Stimulated activated CD4-positive, alpha-beta T cell treated with anti-CD3 and anti-CD28 coated beads, Interleukin-4, amount 100 ng/mL, for 48 hours (primary cell): ENCODE measurements around the gene GALNT10.
"Not testable (repeated sequence)": the region's sequence is repeated elsewhere in the genome, so short reads cannot be mapped to it uniquely, and the experiment has no call there.

Experiments used
- DNase-seq, 2 donors: peaks; one replicate each; pipeline ENCODE4 v3.0.0-alpha.2; 2020; ENCODE audit warnings: low read depth in 2 of 2

The GALNT10 gene

GRCh38 chr5:154355129-154355611 is 164.6 kb downstream of the GALNT10 start:
- no peak for DNase-seq

DNA sequence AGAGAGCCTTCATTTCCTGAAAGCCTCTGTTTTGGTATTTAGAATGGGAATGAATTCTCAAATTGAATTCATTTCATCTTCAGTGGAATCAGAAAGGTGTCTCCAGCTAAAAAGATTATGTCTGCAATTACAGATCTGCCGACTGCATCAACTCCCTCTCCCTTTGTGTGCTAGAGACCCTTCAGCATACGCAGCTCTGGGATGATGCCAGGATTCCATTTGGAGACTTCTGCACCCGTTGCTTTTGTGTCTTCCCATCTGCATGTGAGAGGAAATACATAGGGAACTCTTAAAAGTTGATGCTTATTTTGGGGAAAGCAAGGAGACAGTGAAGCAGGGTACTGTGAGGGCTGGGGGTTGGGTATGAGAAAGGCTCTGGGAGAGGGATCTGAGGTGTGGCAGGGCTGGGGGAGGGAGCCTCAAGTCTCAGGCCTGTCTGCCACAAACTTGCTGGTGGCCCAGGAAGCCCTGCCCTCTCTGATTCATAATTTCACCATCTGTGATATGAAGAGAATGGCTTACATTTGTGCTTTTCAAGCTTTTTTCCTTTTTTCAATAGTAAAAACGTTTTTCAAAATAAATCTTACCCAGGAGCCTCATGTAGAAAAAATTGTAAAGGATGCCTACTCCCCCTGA is 165.6 kb downstream of the GALNT10 start:
- no peak for DNase-seq

- DNase-seq, result no peak
These were observed 166.4 kb downstream of the GALNT10 start for GRCh38 chr5:154356958-154357357.

DNA sequence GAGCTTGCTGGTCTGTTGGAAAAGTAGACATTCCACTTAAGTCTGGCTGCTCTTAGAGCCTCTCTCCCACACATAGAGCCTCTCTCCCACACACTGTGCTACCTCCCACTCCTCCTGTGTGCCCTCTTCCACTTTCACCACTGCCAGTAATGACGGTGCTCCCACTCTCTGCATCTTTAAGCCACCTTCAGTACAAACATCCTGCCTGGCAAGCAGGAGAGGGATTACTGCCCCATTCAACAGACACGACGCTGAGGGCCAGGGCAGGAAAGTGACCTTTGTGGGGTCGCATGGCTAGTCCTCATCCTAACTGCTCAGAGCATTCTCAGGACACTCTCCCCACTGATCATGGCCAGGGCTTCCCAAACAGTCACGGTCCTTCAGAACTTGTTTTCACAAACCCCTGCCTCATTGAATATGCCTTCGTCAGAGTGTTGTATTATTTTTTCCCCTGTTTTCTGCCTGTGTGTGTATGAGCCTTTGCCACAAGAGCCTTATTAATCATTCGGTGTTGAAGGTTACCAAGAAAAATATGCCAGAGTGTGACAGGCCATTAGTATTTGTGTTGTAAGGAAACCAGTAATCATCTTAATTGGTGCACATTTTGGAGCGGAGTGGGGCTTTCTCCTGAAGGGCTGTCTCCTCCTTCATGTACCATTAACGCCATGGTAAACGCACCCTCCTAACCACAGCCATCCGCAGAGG is 168.1 kb downstream of the GALNT10 start:
- DNase-seq, result no peak

GRCh38 chr5:154359221-154359573 is 168.7 kb downstream of the GALNT10 start:
- no peak for DNase-seq

DNA sequence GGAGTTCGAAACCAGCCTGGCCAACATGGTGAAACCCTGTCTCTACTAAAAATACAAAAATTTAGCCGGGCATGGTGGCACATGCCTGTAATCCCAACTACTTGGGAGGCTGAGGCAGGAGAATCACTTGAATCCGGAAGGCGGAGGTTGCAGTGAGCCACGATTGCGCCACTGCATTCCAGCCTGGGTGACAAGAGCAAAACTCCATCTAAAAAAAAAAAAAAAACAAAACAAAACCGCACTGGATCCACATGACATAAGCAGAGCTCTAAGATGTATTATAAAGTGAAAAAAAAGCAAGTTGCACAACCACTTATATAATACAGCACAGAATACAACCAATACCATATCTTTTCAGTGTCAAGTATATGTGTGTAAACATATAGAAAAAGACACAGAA is 169.7 kb downstream of the GALNT10 start:
- DNase-seq, result not testable (repeated sequence)

DNA sequence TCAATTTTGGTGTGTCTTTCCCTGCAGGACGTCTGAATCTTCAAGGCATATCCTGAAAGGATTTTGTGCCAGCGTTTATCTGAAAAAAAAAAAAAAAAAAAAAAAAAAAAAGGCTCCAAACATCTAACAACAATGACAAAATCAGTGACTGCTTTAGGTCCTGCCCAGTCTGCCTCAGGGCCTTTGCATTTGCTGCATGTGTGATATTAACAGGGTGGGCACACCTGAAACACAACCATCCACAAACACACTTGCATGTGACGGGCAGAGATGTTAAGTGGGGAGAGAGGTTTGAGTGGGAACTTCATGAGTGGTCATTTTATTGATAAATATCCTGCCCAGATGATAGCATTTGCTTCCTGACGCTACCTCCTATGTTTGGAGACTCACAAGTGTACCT is 172.9 kb downstream of the GALNT10 start:
- no peak for DNase-seq

GRCh38 chr5:154364771-154365170 is 174.2 kb downstream of the GALNT10 start:
- DNase-seq, result no peak

DNA sequence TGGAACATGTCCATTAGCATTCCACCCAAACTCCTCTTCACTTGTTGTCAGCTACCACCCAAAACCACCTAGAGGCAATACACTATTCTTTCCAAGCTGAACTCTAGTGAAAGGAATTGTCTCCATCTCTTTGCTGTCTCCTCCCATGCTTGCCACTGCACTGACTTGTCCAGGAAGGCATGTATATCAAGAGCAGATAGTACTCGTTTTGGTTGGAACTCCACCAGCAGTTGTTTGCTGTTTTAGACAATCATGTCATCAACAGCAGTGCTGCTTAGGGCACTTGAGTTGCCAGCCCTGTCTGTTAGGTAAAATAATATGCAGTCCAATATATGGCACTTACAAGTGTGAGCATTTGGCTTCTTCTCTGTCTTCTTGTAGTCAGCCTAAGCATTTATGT is 175.3 kb downstream of the GALNT10 start:
- DNase-seq, result no peak

DNA sequence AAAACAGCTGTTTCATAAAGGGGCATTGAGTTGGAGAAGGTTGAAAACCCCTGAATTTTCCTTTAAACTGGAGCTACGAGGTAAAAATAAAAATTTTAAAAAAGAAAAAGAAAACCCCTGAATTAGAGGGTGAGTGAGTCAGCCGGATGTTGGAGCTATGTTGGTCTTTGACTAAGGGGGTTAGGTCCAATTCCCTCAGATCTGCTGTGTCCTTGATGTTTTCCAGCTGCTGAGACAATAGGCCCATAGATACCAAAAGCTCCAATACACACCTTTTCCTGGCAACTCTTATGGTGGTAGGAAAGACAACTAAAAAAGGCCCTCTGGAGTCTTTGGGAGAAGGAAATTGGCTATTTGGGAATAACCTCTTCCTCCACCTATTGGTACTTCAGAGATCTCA is 175.8 kb downstream of the GALNT10 start:
- no peak for DNase-seq

- DNase-seq, result no peak
These were observed 176.6 kb downstream of the GALNT10 start for GRCh38 chr5:154367101-154367500.

GRCh38 chr5:154368041-154368800 is 177.7 kb downstream of the GALNT10 start:
- DNase-seq, result no peak

DNA sequence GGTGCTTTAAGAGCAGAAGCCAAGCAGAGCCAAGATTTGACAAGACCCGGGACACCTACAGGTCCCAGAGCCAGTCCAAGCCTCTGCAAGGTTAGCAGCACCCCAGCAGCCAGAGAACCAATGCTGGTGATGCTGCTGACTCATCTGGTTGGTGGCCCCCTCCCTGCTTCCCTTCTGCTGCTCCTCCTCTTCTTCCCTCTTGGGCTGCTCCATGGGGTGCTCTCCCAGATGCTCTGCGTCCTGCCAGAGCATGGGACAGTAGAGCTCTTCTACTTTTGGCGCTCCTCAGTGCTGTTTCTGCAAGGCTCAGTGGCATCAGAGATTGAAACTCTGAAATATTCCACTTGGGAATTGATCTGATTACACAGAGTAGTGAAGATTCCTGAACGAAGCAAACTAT is 179.1 kb downstream of the GALNT10 start:
- no peak for DNase-seq

DNA sequence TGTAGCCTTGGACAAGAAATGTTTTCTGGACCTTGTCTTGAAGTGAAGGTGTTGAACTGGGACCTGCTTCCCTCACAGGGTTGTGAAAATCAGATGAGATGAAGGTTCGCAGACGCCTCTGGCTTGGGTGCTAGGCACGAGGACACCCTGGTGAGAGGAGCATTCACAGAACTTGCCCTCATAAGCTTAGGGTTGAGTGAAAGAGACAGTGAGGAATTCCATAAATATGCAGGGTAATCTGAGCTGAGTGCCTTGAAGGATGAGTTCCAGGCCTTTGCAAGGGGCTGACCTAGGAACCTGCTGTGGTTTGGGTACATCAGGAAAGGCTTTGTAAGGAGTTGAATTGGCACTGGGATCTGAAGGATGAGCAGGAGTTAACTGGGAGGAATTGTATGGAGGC is 179.6 kb downstream of the GALNT10 start:
- DNase-seq, result no peak

- DNase-seq, result no peak
These were observed 180.3 kb downstream of the GALNT10 start for GRCh38 chr5:154370813-154371212.

DNA sequence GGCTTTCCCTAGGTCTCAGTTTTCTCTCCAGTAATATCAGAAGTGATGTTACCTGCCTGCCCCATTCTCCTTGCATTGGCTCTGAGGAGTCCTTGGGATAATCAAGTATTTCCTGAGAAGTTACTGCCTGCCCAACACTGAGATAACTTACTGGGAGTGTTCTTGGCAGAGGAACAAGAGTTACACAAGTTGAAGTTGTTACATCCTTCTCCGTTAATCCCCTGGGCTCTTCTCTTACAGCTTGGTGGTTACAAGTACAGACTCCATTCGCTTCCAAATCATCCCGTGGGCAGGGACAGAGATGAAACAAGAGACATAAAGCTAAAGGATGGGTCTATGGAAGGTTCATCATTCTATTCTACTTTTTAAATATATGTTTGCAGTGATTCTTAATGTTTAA is 181.2 kb downstream of the GALNT10 start:
- no peak for DNase-seq

- no peak for DNase-seq
These were observed 182.1 kb downstream of the GALNT10 start for GRCh38 chr5:154372661-154373060.

- no peak for DNase-seq
These were observed 182.8 kb downstream of the GALNT10 start for GRCh38 chr5:154373326-154373725.

- DNase-seq, result no peak
These were observed 183.2 kb downstream of the GALNT10 start for GRCh38 chr5:154373729-154374179.

DNA sequence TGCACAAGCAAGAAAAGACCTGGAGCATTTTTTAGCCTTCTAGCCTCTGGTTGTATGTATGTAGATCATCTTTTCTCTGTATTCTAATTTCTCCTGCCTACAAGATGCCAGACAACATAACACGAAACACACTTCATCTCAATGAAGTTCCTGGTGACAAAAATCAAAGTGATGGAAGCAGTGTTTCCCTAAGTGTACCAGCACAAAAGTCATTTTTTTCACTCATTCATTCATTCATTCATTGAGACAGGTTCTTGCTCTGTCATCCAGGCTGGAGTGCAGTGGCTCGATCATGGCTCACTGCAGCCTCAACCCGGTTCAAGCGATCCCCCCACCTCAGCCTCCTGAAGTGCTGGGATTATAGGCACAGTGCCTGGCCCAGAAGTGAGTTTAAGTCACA is 183.7 kb downstream of the GALNT10 start:
- DNase-seq, result no peak

DNA sequence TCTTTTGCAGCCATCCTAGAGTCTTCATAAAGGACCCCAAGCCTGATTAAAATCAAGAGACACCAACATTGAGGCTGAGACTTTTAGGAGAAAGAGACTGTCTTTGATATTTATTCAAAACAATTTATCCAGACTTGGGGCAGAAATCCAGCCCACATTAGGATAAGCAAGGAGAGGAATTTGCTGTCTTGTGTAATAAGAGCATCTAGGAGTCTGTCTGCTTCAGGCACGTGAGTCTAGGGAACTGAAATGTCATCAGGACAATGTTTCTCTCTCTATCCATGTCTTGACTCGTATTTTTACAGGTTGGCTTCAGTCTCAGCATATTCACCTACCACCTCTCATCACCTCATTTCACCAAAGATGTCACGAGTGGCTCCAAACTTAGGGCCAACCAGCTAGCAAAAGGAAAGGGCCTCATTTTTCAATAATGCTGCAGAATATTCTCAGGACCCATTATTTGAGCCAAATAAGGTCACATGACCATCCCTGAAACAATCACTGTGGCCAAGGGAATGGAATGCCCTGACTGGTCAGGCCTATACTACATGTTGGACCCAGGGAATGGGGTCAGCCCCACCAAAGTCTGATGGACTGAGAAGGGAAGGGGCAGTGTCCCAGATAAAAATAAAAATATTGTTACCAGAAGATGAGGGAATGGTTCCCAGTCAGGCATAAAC is 184.9 kb downstream of the GALNT10 start:
- no peak for DNase-seq

GRCh38 chr5:154376481-154376880 is 185.9 kb downstream of the GALNT10 start:
- no peak for DNase-seq
